Adrenal gland (tissue), 12 donors: ENCODE results near the gene VSIG4. TPM values are rescaled to one million over a fixed set of nuclear protein-coding genes. Genes with fewer than 3 reads are reported as not detected.

Experiments used
- DNase-seq, 7 donors: peaks; one replicate each; pipeline ENCODE4 v3.0.0-alpha.2; 2019 to 2020
- H3K27ac ChIP-seq, 5 donors: fragments of 200-600 bp; sonication (generic) in 4 of 5; 1 replicate in 3 of 5; 2 replicates in 2 of 5; pipeline versions ENCODE4 v1.5.1 to v1.8.0; 2016 to 2020; ENCODE audit warnings: mild to moderate bottlenecking in 1 of 5
- H3K27me3 ChIP-seq: fragments of 200-600 bp; 2 replicates; pipeline ENCODE4 v1.8.0; 2021
- H3K36me3 ChIP-seq, 2 donors: fragments of 200-600 bp; replicated peaks in 1 of 2; 1 replicate in 1 of 2; 2 replicates in 1 of 2; pipeline versions ENCODE4 v1.5.1 to v1.8.0; 2018 to 2022
- H3K4me1 ChIP-seq, 2 donors: fragments of 200-600 bp; replicated peaks in 1 of 2; 1 replicate in 1 of 2; 2 replicates in 1 of 2; pipeline versions ENCODE4 v1.5.1 to v1.8.0; 2018 to 2021
- H3K4me3 ChIP-seq, 4 donors: fragments of 200-600 bp; sonication (generic) in 3 of 4; one replicate each; pipeline ENCODE4 v1.5.1; 2016 to 2018
- H3K9me3 ChIP-seq, 3 donors: fragments of 200-600 bp; sonication (generic) in 1 of 3; replicated peaks in 1 of 3; 1 replicate in 2 of 3; 2 replicates in 1 of 3; pipeline versions ENCODE4 v1.5.1 to v1.8.0; 2016 to 2021
- CTCF ChIP-seq, 6 experiments: fragments of 450-650 bp in 4 of 6; fragments of 200-600 bp in 2 of 6; sonication (generic) in 1 of 6; IDR thresholded peaks; 1 replicate in 5 of 6; 2 replicates in 1 of 6; pipeline versions ENCODE4 v1.5.1 to v1.8.0; 2016 to 2021; ENCODE audit warnings: antibody characterized with exemption in 6 of 6, mild to moderate bottlenecking in 2 of 6, moderate library complexity in 1 of 6
- POLR2A ChIP-seq, 2 donors: fragments of 450-650 bp; IDR thresholded peaks; one replicate each; pipeline ENCODE4 v1.6.1; 2017; ENCODE audit warnings: antibody characterized with exemption in 2 of 2, mild to moderate bottlenecking in 2 of 2, moderate library complexity in 1 of 2
- WGBS, 4 donors: extraction: QIAGEN DNeasy Blood & Tissue Kit in 2 of 4; methylation state at CpG; one replicate each; pipeline versions ENCODE4 v1.1.5 to v1.1.7; 2013 to 2017; 5-methylcytosine and 5-hydroxymethylcytosine counted together
- intact Hi-C, 2 donors: fragments of 100-400 bp; cut with DNase I; formaldehyde crosslinking; loops; one replicate each; pipeline versions ENCODE4 v1.14.1 to v1.15.0; 2022 to 2023
- polyA plus RNA-seq, 3 donors: library from polyadenylated mRNA; stranded (reverse); fragments of 200-250 nt in 2 of 3; fragments of 350-450 nt in 1 of 3; fragmentation: Illumina TruSeq in 1 of 3; extraction: RNeasy Lipid Tissue Mini Kit (QIAGEN cat#74804) in 1 of 3; gene quantifications; one replicate each; pipeline ENCODE4 v1.2.3, GENCODE V29; 2013 to 2014
- total RNA-seq, 9 donors: library from RNA; depleted of rRNA in 4 of 9; stranded (reverse); fragments of >200 nt in 4 of 9; fragments of 120-200 nt in 1 of 9; fragmentation: NEBNext Ultra II Directional in 1 of 9; extraction: Animal tissue kit (Norgen Biotek cat#: 25700) in 1 of 9; gene quantifications; one replicate each; pipeline versions ENCODE4 v1.1.0 to v1.2.4, GENCODE V29; 2013 to 2023
- donor health status: healthy with polysubstance abuse.
- donor health status: Bipolar disorder and iron deficiency.
- donor health status: DM: yes; HTN: yes; CAD: no.
- donor health status: DM: no; HTN: no; CAD: no.
- donor health status: DM: no; HTN: no; CAD: no.
- donor health status: DM: yes; HTN: yes; CAD: no.

VSIG4 gene
- total and polyA plus RNA-seq, 12 donors, result 9.9 to 609 (median 163) TPM

- WGBS, 4 donors, result 60 to 80% (median 76%) methylated on average over 3 of the region's 3 CpGs
These were observed 40.8 kb downstream of the VSIG4 start for GRCh38 chrX:65999029-65999562.

GRCh38 chrX:65997978-65998717, 41.7 kb downstream of the VSIG4 start:
- DNase-seq, result no peak
- H3K4me3 ChIP-seq, result no peak overlapping the region
- intact Hi-C loops, result no loop called here
- H3K27ac ChIP-seq, result no peak overlapping the region
- no peak for TF ChIP-seq POLR2A (IDR thresholded peaks at IDR 0.05)
- no peak for TF ChIP-seq CTCF (IDR thresholded peaks at IDR 0.05)
- no peaks in the 10 kb centered on the region for H3K9me3 ChIP-seq
- WGBS, 4 donors, result 61 to 94% (median 68%) methylated on average over 1 to 2 of the region's 2 CpGs
- H3K4me1 ChIP-seq, result no peaks in the 10 kb centered on the region
- no peaks in the 10 kb centered on the region for H3K36me3 ChIP-seq
- peaks cover 12% of the 10 kb centered on the region for H3K27me3 ChIP-seq

More at GRCh38 chrX:65999029-65999562, 40.8 kb downstream of the VSIG4 start:
- Histone ChIP-seq H3K9me3 (no peaks in the 10 kb centered on the region), H3K4me1 (no peaks in the 10 kb centered on the region), H3K27me3 (peaks cover 18% of the 10 kb centered on the region), H3K27ac (no peak overlapping the region), H3K4me3 (no peak overlapping the region), H3K36me3 (no peaks in the 10 kb centered on the region)
- TF ChIP-seq CTCF (IDR thresholded peaks at IDR 0.05), result no peak
- TF ChIP-seq POLR2A (IDR thresholded peaks at IDR 0.05), result no peak
- intact Hi-C loops, result no loop called here
- no peak for DNase-seq

- Histone ChIP-seq H3K27me3 (peaks cover 4% of the 10 kb centered on the region), H3K36me3 (no peaks in the 10 kb centered on the region), H3K4me1 (no peaks in the 10 kb centered on the region), H3K4me3 (no peak overlapping the region), H3K9me3 (no peaks in the 10 kb centered on the region), H3K27ac (no peak overlapping the region)
- intact Hi-C loops, result no loop called here
- 69 to 88% (median 77%) methylated on average over 3 of the region's 3 CpGs for WGBS, 4 donors
- TF ChIP-seq POLR2A (IDR thresholded peaks at IDR 0.05) (no peak), CTCF (IDR thresholded peaks at IDR 0.05) (no peak)
- DNase-seq, result no peak
These were observed 45.1 kb downstream of the VSIG4 start for GRCh38 chrX:65994519-65995506.

GRCh38 chrX:65993915-65994460, 45.9 kb downstream of the VSIG4 start:
- no peak for DNase-seq
- peaks cover 3% of the 10 kb centered on the region for H3K27me3 ChIP-seq
- intact Hi-C loops, result no loop called here

More at GRCh38 chrX:65993915-65994460, 45.9 kb downstream of the VSIG4 start:
- TF ChIP-seq POLR2A (IDR thresholded peaks at IDR 0.05) (no peak), CTCF (IDR thresholded peaks at IDR 0.05) (no peak)
- WGBS, 4 donors, result 64 to 82% methylated on average over 2 of the region's 2 CpGs; no CpG with 5 or more reads in 2 of the 4 donors
- no peaks in the 10 kb centered on the region for H3K4me1 ChIP-seq
- no peaks in the 10 kb centered on the region for H3K9me3 ChIP-seq
- H3K27ac ChIP-seq, result no peak overlapping the region
- no peaks in the 10 kb centered on the region for H3K36me3 ChIP-seq
- no peak overlapping the region for H3K4me3 ChIP-seq
